H9 (cell line): ENCODE data around the gene CCNF. TPM values are rescaled to one million over a fixed set of nuclear protein-coding genes. Genes with fewer than 3 reads are reported as not detected.

Source experiments
- DNase-seq: peaks from one replicate; pipeline ENCODE4 v3.0.0-alpha.2; 2017
- H2AFZ ChIP-seq: one replicate; pipeline ENCODE4 v1.6.1; 2013; ENCODE audit warnings: mild to moderate bottlenecking, low read length, control low read depth, moderate library complexity
- H2AK5ac ChIP-seq: 2 replicates; pipeline ENCODE4 v1.6.1; 2013; ENCODE audit warnings: low read length, control low read depth, mixed read lengths; ENCODE audit not compliant: insufficient read length
- H2BK120ac ChIP-seq: one replicate; pipeline ENCODE4 v1.6.1; 2013; ENCODE audit warnings: low read depth, mild to moderate bottlenecking, low read length, control low read depth, inconsistent platforms; ENCODE audit not compliant: poor library complexity, severe bottlenecking
- H2BK12ac ChIP-seq: 2 replicates; pipeline ENCODE4 v1.6.1; 2013; ENCODE audit warnings: low read length, control low read depth, mixed read lengths, low read depth; ENCODE audit not compliant: insufficient read length
- H2BK15ac ChIP-seq: 2 replicates; pipeline ENCODE4 v1.6.1; 2013; ENCODE audit warnings: low read depth, low read length, control low read depth
- H2BK20ac ChIP-seq: one replicate; pipeline ENCODE4 v1.6.1; 2013; ENCODE audit warnings: low read depth, mild to moderate bottlenecking, low read length, control low read depth, inconsistent platforms; ENCODE audit not compliant: poor library complexity, severe bottlenecking
- H2BK5ac ChIP-seq: 2 replicates; pipeline ENCODE4 v1.6.1; 2013; ENCODE audit warnings: low read length, control low read depth, mixed read lengths; ENCODE audit not compliant: insufficient read length
- H3K14ac ChIP-seq: 2 replicates; pipeline ENCODE4 v1.6.1; 2013; ENCODE audit warnings: low read length, control low read depth; ENCODE audit not compliant: insufficient read depth
- H3K18ac ChIP-seq: 2 replicates; pipeline ENCODE4 v1.6.1; 2013; ENCODE audit warnings: low read depth, mild to moderate bottlenecking, mixed read lengths, low read length, control low read depth; ENCODE audit not compliant: insufficient read length
- H3K23ac ChIP-seq: 2 replicates; pipeline ENCODE4 v1.6.1; 2013; ENCODE audit warnings: low read length, control low read depth, mixed read lengths, low read depth; ENCODE audit not compliant: insufficient read length
- H3K23me2 ChIP-seq: 2 replicates; pipeline ENCODE4 v1.6.1; 2013; ENCODE audit warnings: low read depth, mild to moderate bottlenecking, mixed read lengths, low read length, control low read depth; ENCODE audit not compliant: insufficient read length, poor library complexity, severe bottlenecking
- H3K27ac ChIP-seq: 2 replicates; pipeline ENCODE4 v1.5.1; 2013; ENCODE audit warnings: low read length, control low read depth, mixed read lengths, low read depth; ENCODE audit not compliant: insufficient read length
- H3K27me3 ChIP-seq: 2 replicates; pipeline ENCODE4 v1.6.1; 2013; ENCODE audit warnings: low read length, control low read depth, inconsistent platforms; ENCODE audit not compliant: insufficient read depth
- H3K4ac ChIP-seq: 2 replicates; pipeline ENCODE4 v1.6.1; 2013; ENCODE audit warnings: low read depth, mild to moderate bottlenecking, control low read depth, inconsistent platforms, low read length, moderate library complexity
- H3K4me1 ChIP-seq: 2 replicates; pipeline ENCODE4 v1.6.1; 2013; ENCODE audit warnings: low read length, control low read depth, inconsistent platforms; ENCODE audit not compliant: insufficient read depth
- H3K4me2 ChIP-seq: 2 replicates; pipeline ENCODE4 v1.6.1; 2013; ENCODE audit warnings: low read length, control low read depth, mixed read lengths; ENCODE audit not compliant: insufficient read length, insufficient read depth
- H3K56ac ChIP-seq: 2 replicates; pipeline ENCODE4 v1.6.1; 2013; ENCODE audit warnings: low read depth, mild to moderate bottlenecking, mixed read lengths, low read length, control low read depth; ENCODE audit not compliant: insufficient read length
- H3K79me1 ChIP-seq: 2 replicates; pipeline ENCODE4 v1.6.1; 2013; ENCODE audit warnings: low read depth, mild to moderate bottlenecking, moderate library complexity, low read length, control low read depth, inconsistent platforms; ENCODE audit not compliant: insufficient read depth, poor library complexity, severe bottlenecking
- H3K79me2 ChIP-seq: 2 replicates; pipeline ENCODE4 v1.6.1; 2013; ENCODE audit warnings: low read length, control low read depth, inconsistent platforms; ENCODE audit not compliant: insufficient read depth
- H3K9ac ChIP-seq: 2 replicates; pipeline ENCODE4 v1.6.1; 2013; ENCODE audit warnings: low read length, control low read depth, mixed read lengths; ENCODE audit not compliant: insufficient read length; ENCODE audit errors: extremely low read depth
- H3K9me3 ChIP-seq: one replicate; pipeline ENCODE4 v1.6.1; 2013; ENCODE audit warnings: low read depth, low read length, inconsistent platforms; ENCODE audit not compliant: control insufficient read depth
- H3T11ph ChIP-seq: one replicate; pipeline ENCODE4 v1.6.1; 2013; ENCODE audit warnings: mild to moderate bottlenecking, low read length, control low read depth, inconsistent platforms
- H4K20me1 ChIP-seq: one replicate; pipeline ENCODE4 v1.6.1; 2013; ENCODE audit not compliant: control insufficient read depth, insufficient read length, insufficient read depth
- H4K5ac ChIP-seq: 2 replicates; pipeline ENCODE4 v1.6.1; 2013; ENCODE audit warnings: low read depth, mild to moderate bottlenecking, mixed read lengths, low read length, control low read depth; ENCODE audit not compliant: insufficient read length
- H4K8ac ChIP-seq: replicated peaks from 2 replicates; pipeline ENCODE4 v1.6.1; 2013; ENCODE audit warnings: low read length, control low read depth, mixed read lengths, low read depth; ENCODE audit not compliant: insufficient read length
- H4K91ac ChIP-seq: 2 replicates; pipeline ENCODE4 v1.6.1; 2013; ENCODE audit warnings: low read depth, mild to moderate bottlenecking, moderate library complexity, mixed read lengths, low read length, control low read depth; ENCODE audit not compliant: insufficient read length
- H3K27ac Mint-ChIP-seq, 3 experiments: 2 replicates in 2 of 3; 3 replicates in 1 of 3; pipeline ENCODE4 v1.8.0; 2020 to 2021; ENCODE audit warnings: mixed read lengths in 3 of 3, mild to moderate bottlenecking in 1 of 3, moderate library complexity in 1 of 3
- H3K27me3 Mint-ChIP-seq: 2 replicates; pipeline ENCODE4 v1.8.0; 2021; ENCODE audit warnings: low read depth, mild to moderate bottlenecking, moderate library complexity, mixed read lengths
- H3K36me3 Mint-ChIP-seq, 3 experiments: 2 replicates in 2 of 3; 3 replicates in 1 of 3; pipeline ENCODE4 v1.8.0; 2020 to 2021; ENCODE audit warnings: low read depth in 3 of 3, mixed read lengths in 3 of 3; ENCODE audit not compliant: insufficient read depth in 1 of 3
- H3K4me1 Mint-ChIP-seq, 2 experiments: 2 replicates each; pipeline ENCODE4 v1.8.0; 2020; ENCODE audit warnings: mixed read lengths in 2 of 2
- H3K4me3 Mint-ChIP-seq, 2 experiments: 2 replicates in 1 of 2; 3 replicates in 1 of 2; pipeline ENCODE4 v1.8.0; 2020 to 2021; ENCODE audit warnings: mild to moderate bottlenecking in 2 of 2, mixed read lengths in 2 of 2, moderate library complexity in 1 of 2
- H3K9me3 Mint-ChIP-seq, 2 experiments: 2 replicates in 1 of 2; 3 replicates in 1 of 2; pipeline ENCODE4 v1.8.0; 2020; ENCODE audit warnings: mild to moderate bottlenecking in 2 of 2, mixed read lengths in 2 of 2, moderate library complexity in 1 of 2
- CTCF ChIP-seq: fragments of 200-600 bp; sonication (generic); conservative IDR thresholded peaks from 3 replicates; pipeline ENCODE4 v1.8.0; 2021; ENCODE audit warnings: antibody characterized with exemption, mild to moderate bottlenecking
- WGBS: extraction: QIAGEN DNeasy Blood & Tissue Kit; methylation state at CpG from one replicate; pipeline ENCODE4 v1.1.7; 2013; ENCODE audit warnings: missing lambda C conversion rate, low lambda C conversion rate, mixed read lengths; ENCODE audit not compliant: insufficient read length; ENCODE audit errors: extremely low coverage; 5-methylcytosine and 5-hydroxymethylcytosine counted together
- total RNA-seq: library from RNA; stranded (reverse); gene quantifications from 2 replicates; pipeline ENCODE4 v1.2.1, GENCODE V29; 2021

Gene CCNF
- total RNA-seq, 1 experiment from 2014 or later, result 61.6 TPM

DNA sequence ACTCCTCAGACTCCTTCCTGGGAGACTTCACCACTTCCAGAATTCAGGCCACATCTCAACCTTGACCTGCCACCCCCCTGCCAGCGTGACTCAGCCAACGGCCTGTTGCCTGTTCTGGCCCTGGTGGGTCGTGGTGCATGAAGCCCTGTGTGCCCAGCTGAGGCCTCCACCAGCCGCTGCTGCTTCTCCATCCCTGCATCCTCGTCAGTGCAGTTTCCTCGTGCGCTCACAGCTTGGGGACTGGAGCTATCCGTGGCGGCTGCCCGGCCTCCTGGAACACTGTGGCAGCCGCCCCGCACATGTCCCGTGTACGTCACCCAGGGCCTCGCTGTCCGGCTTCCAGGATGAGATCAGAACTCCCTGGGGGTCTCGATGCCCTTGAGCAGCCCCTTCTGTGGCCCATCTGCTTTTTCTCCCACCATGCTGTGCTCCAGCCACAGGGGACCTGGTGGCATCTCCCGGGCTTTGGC lies 22.6 kb downstream of the CCNF start:
- Histone ChIP-seq H2AFZ (no peak overlapping the region), H3K4ac (no peak overlapping the region), H3K4me2 (no peak overlapping the region), H4K91ac (no peak overlapping the region), H2BK5ac (no peak overlapping the region), H3K9me3 (no peaks in the 10 kb centered on the region), H2BK120ac (no peak overlapping the region), H4K20me1 (no peaks in the 10 kb centered on the region), H3K27ac (no peak overlapping the region), H3K27me3 (no peaks in the 10 kb centered on the region), H3K4me1 (no peaks in the 10 kb centered on the region), H3K14ac (no peak overlapping the region), H3K9ac (no peak overlapping the region), H4K5ac (no peak overlapping the region), H3K79me2 (no peaks in the 10 kb centered on the region), H2BK12ac (no peak overlapping the region), H2BK15ac (no peak overlapping the region), H3K18ac (no peak overlapping the region), H3K56ac (no peak overlapping the region), H3K23ac (no peak overlapping the region), H3K23me2 (no peaks in the 10 kb centered on the region), H2AK5ac (no peak overlapping the region), H3T11ph (no peak overlapping the region), H4K8ac (no peak overlapping the region), H2BK20ac (no peak overlapping the region), H3K79me1 (no peaks in the 10 kb centered on the region)
- DNase-seq, result no peak
- no peaks in the 10 kb centered on the region for H3K4me1 Mint-ChIP-seq
- H3K27ac Mint-ChIP-seq, result no peak overlapping the region
- no peak overlapping the region for H3K4me3 Mint-ChIP-seq
- no peaks in the 10 kb centered on the region for H3K9me3 Mint-ChIP-seq
- H3K36me3 Mint-ChIP-seq, result peaks cover 43 to 87% (median 82%) of the 10 kb centered on the region in 3 experiments
- no peak for TF ChIP-seq CTCF
- H3K27me3 Mint-ChIP-seq, result no peaks in the 10 kb centered on the region
- no CpG with 5 or more reads among the region's 18 CpGs for WGBS
